KMS-11 (cell line): ENCODE measurements around the gene OR1K1.

Source experiments
- H2AFZ ChIP-seq: fragments of 200-600 bp; sonication (generic); 2 replicates; pipeline ENCODE4 v1.6.1; 2016; ENCODE audit warnings: antibody characterized with exemption, mixed run types, low read depth
- H3K27ac ChIP-seq: fragments of 200-600 bp; sonication (generic); 2 replicates; pipeline ENCODE4 v1.6.1; 2016; ENCODE audit warnings: mild to moderate bottlenecking, mixed run types
- H3K27me3 ChIP-seq: fragments of 200-600 bp; sonication (generic); 2 replicates; pipeline ENCODE4 v1.6.1; 2017; ENCODE audit warnings: mild to moderate bottlenecking, low read depth, mixed run types, moderate library complexity; ENCODE audit not compliant: insufficient read depth
- H3K36me3 ChIP-seq: fragments of 200-600 bp; sonication (generic); 2 replicates; pipeline ENCODE4 v1.6.1; 2017; ENCODE audit warnings: mild to moderate bottlenecking, mixed run types; ENCODE audit not compliant: insufficient read depth
- H3K4me1 ChIP-seq: fragments of 200-600 bp; sonication (generic); 2 replicates; pipeline ENCODE4 v1.6.1; 2016; ENCODE audit warnings: mild to moderate bottlenecking, low read depth, mixed run types; ENCODE audit not compliant: poor library complexity, severe bottlenecking
- H3K4me2 ChIP-seq: fragments of 200-600 bp; sonication (generic); 2 replicates; pipeline ENCODE4 v1.7.0; 2016; ENCODE audit warnings: mild to moderate bottlenecking, mixed run types
- H3K4me3 ChIP-seq: fragments of 200-600 bp; sonication (generic); IDR thresholded peaks from 2 replicates; pipeline ENCODE4 v1.6.1; 2017; ENCODE audit warnings: low read depth, low read length, mixed read lengths; ENCODE audit not compliant: insufficient read depth
- H3K79me2 ChIP-seq: fragments of 200-600 bp; sonication (generic); 2 replicates; pipeline ENCODE4 v1.6.1; 2016; ENCODE audit warnings: low read depth, mixed run types; ENCODE audit not compliant: insufficient read depth
- H3K9ac ChIP-seq: fragments of 200-600 bp; sonication (generic); 2 replicates; pipeline ENCODE4 v1.6.1; 2016; ENCODE audit warnings: mild to moderate bottlenecking, mixed run types
- H4K20me1 ChIP-seq: fragments of 200-600 bp; sonication (generic); 2 replicates; pipeline ENCODE4 v1.6.1; 2016; ENCODE audit warnings: mild to moderate bottlenecking, mixed run types; ENCODE audit not compliant: insufficient read depth
- CTCF ChIP-seq: fragments of 200-600 bp; sonication (generic); conservative IDR thresholded peaks from 2 replicates; pipeline ENCODE4 v1.6.1; 2017; ENCODE audit warnings: low read depth, mild to moderate bottlenecking, antibody characterized with exemption, low read length, moderate library complexity, mixed read lengths

OR1K1 gene

DNA sequence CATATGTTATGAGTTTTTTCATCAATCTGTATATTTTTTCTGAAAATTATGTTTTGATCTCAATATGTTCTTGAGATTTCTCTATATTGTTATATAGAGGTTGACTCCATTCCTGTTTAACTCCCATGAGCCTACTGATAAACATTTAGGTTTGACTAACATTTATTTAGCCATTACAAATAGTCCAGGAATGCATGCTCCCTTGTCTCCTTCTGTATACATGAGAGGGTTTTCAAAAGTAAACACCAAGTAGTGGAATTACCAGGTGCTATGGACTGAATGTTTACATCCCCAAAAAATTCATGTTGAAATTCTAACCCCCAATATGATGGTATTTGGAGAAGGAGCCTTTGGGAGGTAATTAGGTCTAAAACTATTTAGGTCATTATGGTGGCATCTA is 14.7 kb upstream of the OR1K1 start:
- no peaks in the 10 kb centered on the region for H3K4me1 ChIP-seq
- H3K9ac ChIP-seq = no peak overlapping the region
- no peak for TF ChIP-seq CTCF
- no peaks in the 10 kb centered on the region for H3K27me3 ChIP-seq
- no peaks in the 10 kb centered on the region for H4K20me1 ChIP-seq
- no peak overlapping the region for H3K4me2 ChIP-seq
- H2AFZ ChIP-seq = no peak overlapping the region
- no peaks in the 10 kb centered on the region for H3K79me2 ChIP-seq
- H3K4me3 ChIP-seq = no peak overlapping the region
- H3K27ac ChIP-seq = no peak overlapping the region
- no peaks in the 10 kb centered on the region for H3K36me3 ChIP-seq

DNA sequence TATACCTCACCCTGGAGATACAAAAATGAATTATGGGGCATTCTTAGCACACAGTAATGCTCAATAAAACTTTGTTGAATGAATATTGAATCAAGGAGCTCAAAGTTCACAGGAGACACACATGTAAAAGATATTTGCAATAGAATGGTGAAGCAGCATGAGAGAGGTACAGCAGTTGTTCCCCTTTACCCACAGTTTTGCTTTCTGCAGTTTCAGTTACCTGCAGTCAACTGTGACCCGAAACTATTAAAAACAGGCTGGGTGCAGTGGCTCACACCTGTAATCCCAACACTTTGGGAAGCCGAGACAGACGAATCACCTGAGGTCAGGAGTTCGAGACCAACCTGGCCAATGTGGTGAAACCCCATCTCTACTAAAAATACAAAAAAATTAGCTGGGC is 13.6 kb upstream of the OR1K1 start:
- no peak overlapping the region for H3K27ac ChIP-seq
- H3K36me3 ChIP-seq = no peaks in the 10 kb centered on the region
- H3K4me3 ChIP-seq = no peak overlapping the region
- no peaks in the 10 kb centered on the region for H3K27me3 ChIP-seq
- TF ChIP-seq CTCF = no peak
- no peaks in the 10 kb centered on the region for H3K79me2 ChIP-seq
- H3K4me1 ChIP-seq = no peaks in the 10 kb centered on the region
- no peaks in the 10 kb centered on the region for H4K20me1 ChIP-seq
- no peak overlapping the region for H3K9ac ChIP-seq
- H3K4me2 ChIP-seq = no peak overlapping the region
- H2AFZ ChIP-seq = no peak overlapping the region

GRCh38 chr9:122788831-122789230 is 11.1 kb upstream of the OR1K1 start, which contains the start of gene OR5C1:
OR5C1 (plus strand) TSS chr9:122788933; CDS start chr9:122788933, 0 bp downstream.
- Histone ChIP-seq H3K4me2 (no peak within 1 kb of the TSS), H3K79me2 (no peaks in the 10 kb centered on the region), H3K27me3 (no peaks in the 10 kb centered on the region), H3K36me3 (no peaks in the 10 kb centered on the region), H4K20me1 (no peaks in the 10 kb centered on the region), H3K9ac (no peak within 1 kb of the TSS), H3K4me1 (peaks cover 8% of the 10 kb centered on the region), H3K4me3 (no peak within 1 kb of the TSS), H2AFZ (no peak within 1 kb of the TSS), H3K27ac (no peak within 1 kb of the TSS)
- TF ChIP-seq CTCF = no peak

- Histone ChIP-seq H3K27ac (no peak overlapping the region), H3K79me2 (no peaks in the 10 kb centered on the region), H3K27me3 (no peaks in the 10 kb centered on the region), H3K4me1 (peaks cover 8% of the 10 kb centered on the region), H3K4me3 (no peak overlapping the region), H2AFZ (no peak overlapping the region), H3K9ac (no peak overlapping the region), H3K36me3 (no peaks in the 10 kb centered on the region), H3K4me2 (no peak overlapping the region), H4K20me1 (no peaks in the 10 kb centered on the region)
- TF ChIP-seq CTCF = no peak
Measured at GRCh38 chr9:122789256-122790046, 10.5 kb upstream of the OR1K1 start.
